K562 (cell line): Measurements from ENCODE around the gene ZNF8. TPM values are rescaled to one million over a fixed set of nuclear protein-coding genes. Genes with fewer than 3 reads are reported as not detected.
A peak's percentile ranks its signal among the peaks of the same experiment; 100 is the strongest.
"Not testable (repeated sequence)": the region's sequence is repeated elsewhere in the genome, so short reads cannot be mapped to it uniquely, and the experiment has no call there.

Experiments
- ATAC-seq: fragments of 200-7000 bp; cut with Tn5 transposase; 3 replicates; pipeline ENCODE4 v1.9.1; 2020; ENCODE audit warnings: moderate library complexity
- BruUV-seq: library from RNA; stranded (reverse); fragments of 400-500 nt; replicated peaks from 2 replicates; lab custom pipeline; 2021; lab: Mats Ljungman, UMichigan
- CTCF ChIA-PET: fragments of 300-600 bp; formaldehyde crosslinking; extraction: SDS; loops from one replicate; lab custom pipeline; 2021; ENCODE audit warnings: low intra/inter-chr PET ratio; lab: Yijun Ruan, JAX
- POLR2A ChIA-PET: fragments of 300-600, 350-650 bp; sonication (Branson Sonifier 250); formaldehyde crosslinking; extraction: SDS; loops from one replicate; lab custom pipeline; 2021; ENCODE audit warnings: antibody characterized with exemption, inconsistent platforms; lab: Yijun Ruan, JAX
- DNase-seq, 4 experiments: peaks; one replicate each; pipeline versions ENCODE4 v3.0.0 to v3.0.0-alpha.2; 2011 to 2018; ENCODE audit warnings: low spot score in 3 of 4, mixed read lengths in 3 of 4; ENCODE audit errors: extremely low read depth in 1 of 4
- FAIRE-seq: peaks from 2 replicates; lab custom pipeline; 2011; peaks lifted over from hg19 to GRCh38; lab: Jason Lieb, UNC
- H2AFZ ChIP-seq: 2 replicates; pipeline ENCODE4 v1.6.0; 2011; ENCODE audit warnings: low read depth, low read length, control low read depth, inconsistent platforms
- H3K27ac ChIP-seq: fragments of 200-600 bp; 3 replicates; pipeline ENCODE4 v1.8.0; 2011; ENCODE audit warnings: low read depth, mild to moderate bottlenecking, control low read depth, inconsistent platforms, low read length, moderate library complexity, mixed read lengths; ENCODE audit errors: extremely low read depth
- H3K27me3 ChIP-seq, 2 experiments: fragments of 300-600 bp in 1 of 2; 2 replicates in 1 of 2; 3 replicates in 1 of 2; pipeline versions ENCODE4 v1.6.0 to v1.8.0; 2011; ENCODE audit warnings: inconsistent platforms in 2 of 2, low read length in 2 of 2, mild to moderate bottlenecking in 1 of 2, mixed read lengths in 1 of 2, moderate library complexity in 1 of 2; ENCODE audit not compliant: control insufficient read depth in 2 of 2, insufficient read depth in 2 of 2
- H3K36me3 ChIP-seq: fragments of 300-600 bp; 3 replicates; pipeline ENCODE4 v1.8.0; 2011; ENCODE audit warnings: mild to moderate bottlenecking, low read length, inconsistent platforms; ENCODE audit not compliant: control insufficient read depth, insufficient read depth
- H3K4me1 ChIP-seq, 2 experiments: fragments of 200-600 bp in 1 of 2; replicated peaks in 1 of 2; 2 replicates in 1 of 2; 3 replicates in 1 of 2; pipeline versions ENCODE4 v1.5.1 to v1.8.0; 2011; ENCODE audit warnings: inconsistent platforms in 2 of 2, low read length in 2 of 2, mild to moderate bottlenecking in 1 of 2, mixed read lengths in 1 of 2, moderate library complexity in 1 of 2; ENCODE audit not compliant: control insufficient read depth in 2 of 2, insufficient read depth in 2 of 2
- H3K4me2 ChIP-seq: 2 replicates; pipeline ENCODE4 v1.6.1; 2011; ENCODE audit warnings: low read length, control low read depth, inconsistent platforms, mixed read lengths; ENCODE audit not compliant: insufficient read depth
- H3K4me3 ChIP-seq: fragments of 200-600 bp; sonication (generic), shearing (Covaris generic); 2 replicates; pipeline ENCODE4 v1.5.1; 2016; ENCODE audit warnings: control low read depth, inconsistent platforms
- H3K79me2 ChIP-seq: fragments of 200-600 bp; 3 replicates; pipeline ENCODE4 v1.8.0; 2011; ENCODE audit warnings: low read length, inconsistent platforms; ENCODE audit not compliant: control insufficient read depth, insufficient read depth
- H3K9ac ChIP-seq, 2 experiments: 2 replicates each; pipeline versions ENCODE4 v1.6.0 to v1.6.1; 2011; ENCODE audit warnings: low read depth in 2 of 2, low read length in 2 of 2, control low read depth in 1 of 2, inconsistent platforms in 1 of 2, mild to moderate bottlenecking in 1 of 2, mixed read lengths in 1 of 2; ENCODE audit not compliant: insufficient read depth in 1 of 2
- H3K9me1 ChIP-seq: one replicate; pipeline ENCODE4 v1.6.0; 2011; ENCODE audit warnings: inconsistent platforms, mild to moderate bottlenecking, low read length, moderate library complexity; ENCODE audit not compliant: control insufficient read depth, insufficient read depth
- H3K9me3 ChIP-seq: replicated peaks from 2 replicates; pipeline ENCODE4 v1.5.1; 2011; ENCODE audit warnings: low read depth, low read length, inconsistent platforms; ENCODE audit not compliant: control insufficient read depth, insufficient read depth
- H4K20me1 ChIP-seq: replicated peaks from 2 replicates; pipeline ENCODE4 v1.6.1; 2011; ENCODE audit warnings: low read length, inconsistent platforms, mixed read lengths; ENCODE audit not compliant: control insufficient read depth, insufficient read depth
- CBX1 ChIP-seq: sonication (generic); IDR thresholded peaks from 2 replicates; pipeline ENCODE4 v1.6.1; 2016; ENCODE audit warnings: antibody characterized with exemption, low read depth, mild to moderate bottlenecking
- CBX2 ChIP-seq: fragments of 200-600 bp; sonication (generic); IDR thresholded peaks from one replicate; pipeline ENCODE4 v1.6.1; 2012; ENCODE audit warnings: mild to moderate bottlenecking, low read length, inconsistent platforms; ENCODE audit not compliant: insufficient read depth, poor library complexity, severe bottlenecking
- PHB2 ChIP-seq: fragments of 450-650 bp; IDR thresholded peaks from 2 replicates; pipeline ENCODE4 v1.6.1; 2017; ENCODE audit warnings: low read depth
- POLR2G ChIP-seq: fragments of 200-400 bp; formaldehyde crosslinking; IDR thresholded peaks from 2 replicates; pipeline ENCODE4 v1.6.1; 2017; ENCODE audit warnings: low read depth, mild to moderate bottlenecking, antibody characterized with exemption, low read length, moderate library complexity
- RBFOX2 ChIP-seq: fragments of 200-400 bp; formaldehyde crosslinking; IDR thresholded peaks from 2 replicates; pipeline ENCODE4 v1.6.1; 2017; ENCODE audit warnings: low read depth, mild to moderate bottlenecking, low read length, moderate library complexity
- ZFP36 ChIP-seq: fragments of 150-350 bp; IDR thresholded peaks from 2 replicates; pipeline ENCODE4 v1.6.1; 2018; ENCODE audit warnings: low read length, low read depth; ENCODE audit not compliant: partially characterized antibody
- WGBS: fragments of 100-300 bp; shearing (Covaris generic); methylation state at CpG from one replicate; pipeline ENCODE4 v1.1.6; 2016; ENCODE audit warnings: low coverage, mixed read lengths; ENCODE audit not compliant: insufficient coverage; ENCODE audit errors: missing lambda C conversion rate; 5-methylcytosine and 5-hydroxymethylcytosine counted together
- in situ Hi-C: fragments of 300-500 bp; cut with MboI; formaldehyde crosslinking; loops from 4 replicates; pipeline ENCODE4 v1.15.0; 2018; ENCODE audit warnings: inconsistent platforms, mixed read lengths
- intact Hi-C: fragments of 100-400 bp; cut with micrococcal nuclease; formaldehyde crosslinking; loops from 2 replicates; pipeline ENCODE4 v1.14.2; 2022
- polyA plus RNA-seq, 8 experiments: library from polyadenylated mRNA; depleted of rRNA in 4 of 8; stranded (reverse) in 5 of 8; unstranded in 3 of 8; fragments of >200 nt; fragmentation: Nextera tagmentation in 2 of 8; fragmentation: Illumina TruSeq in 1 of 8; extraction: Ambion mirVana in 2 of 8; extraction: Trizol in 1 of 8; gene quantifications; 2 replicates each; pipeline versions ENCODE4 v1.2.1 to v1.2.3, GENCODE V29; 2011 to 2014; ENCODE audit warnings: inconsistent platforms in 1 of 8, missing spikeins in 1 of 8
- total RNA-seq, 7 experiments: library from RNA; depleted of rRNA in 6 of 7; stranded (reverse); fragments of >200 nt in 6 of 7; fragmentation: Illumina TruSeq in 2 of 7; extraction: Trizol in 2 of 7; gene quantifications; 2 replicates each; pipeline versions ENCODE4 v1.2.1 to v1.2.3, GENCODE V29; 2011 to 2021; ENCODE audit warnings: low replicate concordance in 1 of 7

Gene ZNF8
- total and polyA plus RNA-seq, 9 of the 15 experiments (the other 6 are each of a cell fraction or from before 2014, with no cell fraction given) = 0.71 to 7.7 (median 4.7) TPM

DNA sequence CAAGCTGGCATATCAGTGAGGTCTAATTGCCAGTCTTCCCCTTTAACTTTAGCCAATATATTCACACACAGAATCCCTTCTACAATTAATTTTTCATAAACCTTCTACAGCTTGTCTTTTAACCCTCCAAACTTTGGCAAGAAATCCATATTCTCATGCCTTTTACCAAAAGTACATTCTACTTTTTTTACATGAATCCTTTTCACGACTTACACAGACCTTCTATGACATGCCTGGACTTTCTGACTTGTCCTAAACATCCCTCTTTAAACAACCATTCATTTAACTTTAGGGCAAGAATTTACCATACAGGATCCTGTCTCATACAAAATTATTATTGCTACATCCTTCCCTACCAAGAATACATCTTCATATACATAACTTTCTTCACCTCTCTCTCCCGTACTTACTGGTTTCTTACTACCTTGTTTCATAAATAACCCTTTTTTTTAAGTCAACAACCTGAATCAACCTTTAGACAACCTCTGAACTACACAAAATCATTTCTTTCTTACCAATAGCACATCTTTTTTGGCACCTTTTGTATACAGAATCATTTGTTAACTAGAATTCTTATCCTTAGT, 26.6 kb upstream of the ZNF8 start:
- no TSS peak for BruUV-seq
- no peaks in the 10 kb centered on the region for H3K4me1 ChIP-seq
- no peak overlapping the region for H2AFZ ChIP-seq
- ATAC-seq (no peak), DNase-seq (no peak), FAIRE-seq (no peak)
- H3K4me2 ChIP-seq = no peak overlapping the region
- H3K79me2 ChIP-seq = no peaks in the 10 kb centered on the region
- no peaks in the 10 kb centered on the region for H3K9me1 ChIP-seq
- in situ Hi-C loops = no loop called here
- no peak overlapping the region for H3K9ac ChIP-seq
- H3K27me3 ChIP-seq = no peaks in the 10 kb centered on the region
- TF ChIP-seq PHB2 (no peak), ZFP36 (peak; percentile 79), CBX2 (no peak)
- POLR2A ChIA-PET = interaction anchor here (2.5 kb wide), 1 partner anchor 15 kb away, joined by 7 read pairs; no protein-coding TSS in a partner anchor
- intact Hi-C loops = no loop called here
- CTCF ChIA-PET = no interaction called here
- peaks cover 20% of the 10 kb centered on the region for H3K9me3 ChIP-seq
- no peak overlapping the region for H3K4me3 ChIP-seq
- no peaks in the 10 kb centered on the region for H4K20me1 ChIP-seq
- 63% methylated on average over 2 of the region's 2 CpGs for WGBS
- peaks cover 82% of the 10 kb centered on the region for H3K36me3 ChIP-seq
- H3K27ac ChIP-seq = no peak overlapping the region

DNA sequence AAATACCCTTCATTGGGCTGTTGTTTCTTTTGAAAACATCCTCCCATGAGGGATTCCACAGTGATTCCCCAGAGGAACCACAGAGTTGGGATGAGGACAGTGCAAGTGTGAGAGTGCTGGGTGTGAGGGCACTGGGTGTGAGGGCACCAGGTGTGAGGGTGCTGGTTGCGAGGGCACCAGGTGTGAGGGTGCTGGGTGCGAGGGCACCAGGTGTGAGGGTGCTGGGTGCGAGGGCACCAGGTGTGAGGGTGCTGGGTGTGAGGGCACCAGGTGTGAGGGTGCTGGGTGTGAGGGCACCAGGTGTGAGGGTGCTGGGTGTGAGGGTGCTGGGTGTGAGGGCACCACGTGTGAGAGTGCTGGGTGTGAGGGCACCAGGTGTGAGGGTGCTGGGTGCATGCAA, 20.5 kb upstream of the ZNF8 start:
- H3K79me2 ChIP-seq, in situ Hi-C loops, H3K9ac ChIP-seq, FAIRE-seq, H4K20me1 ChIP-seq, H3K4me3 ChIP-seq, H3K4me1 ChIP-seq, intact Hi-C loops, H2AFZ ChIP-seq, CTCF ChIA-PET, H3K9me1 ChIP-seq, DNase-seq, ATAC-seq: not testable (repeated sequence)
- 50% methylated on average over 1 of the region's 4 CpGs for WGBS
- POLR2A ChIA-PET = interaction anchor here (0.6 kb wide), 1 partner anchor 18 kb away, joined by 3 read pairs; no protein-coding TSS in a partner anchor
- H3K9me3 ChIP-seq = peaks cover 65% of the 10 kb centered on the region
- TF ChIP-seq CBX1 = 0 out of 2 replicates have a peak, but pooled peaks have one; percentile 29
- TF ChIP-seq POLR2G = peak; percentile 61
- peak; percentile 40; the same call in 1 of the 2 replicates for TF ChIP-seq RBFOX2
- TF ChIP-seq, all 486 proteins: peak for 3; not testable (repeated sequence) for 483
- peaks cover 78% of the 10 kb centered on the region for H3K36me3 ChIP-seq
- H3K27me3 ChIP-seq, H3K27ac ChIP-seq, H3K4me2 ChIP-seq, BruUV-seq: not testable (repeated sequence)
